HTR-8/SVneo (cell line): ENCODE measurements around the gene TRIM2.

Source experiments
- DNase-seq: peaks from one replicate; pipeline ENCODE4 v3.0.0; 2011; ENCODE audit warnings: low spot score, mixed read lengths; ENCODE audit not compliant: insufficient read length
- FAIRE-seq: peaks from 2 replicates; lab custom pipeline; 2011; peaks lifted over from hg19 to GRCh38; lab: Jason Lieb, UNC

TRIM2 gene

DNA sequence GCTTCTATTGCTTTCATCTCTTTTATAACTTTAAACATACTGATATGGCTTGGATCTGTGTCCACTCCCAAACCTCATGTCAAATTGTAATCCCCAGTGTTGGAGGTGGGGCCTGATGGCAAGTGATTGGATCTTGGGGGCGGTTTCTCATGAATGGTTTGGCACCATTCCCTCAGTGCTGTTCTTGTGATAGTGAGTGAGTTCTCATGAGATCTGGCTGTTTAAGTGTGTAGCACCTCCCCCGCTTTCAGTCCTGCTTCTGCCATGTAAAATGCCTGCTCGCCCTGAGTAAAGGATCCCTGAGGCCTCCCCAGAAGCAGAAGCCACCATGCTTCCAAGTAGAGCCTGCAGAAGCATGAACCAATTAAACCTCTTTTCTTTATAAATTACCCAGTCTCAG, 157.9 kb downstream of the TRIM2 start:
- DNase-seq: no peak
- FAIRE-seq: no peak

- DNase-seq: no peak
- FAIRE-seq: no peak
These were observed 159.8 kb downstream of the TRIM2 start for GRCh38 chr4:153364061-153364460.

DNA sequence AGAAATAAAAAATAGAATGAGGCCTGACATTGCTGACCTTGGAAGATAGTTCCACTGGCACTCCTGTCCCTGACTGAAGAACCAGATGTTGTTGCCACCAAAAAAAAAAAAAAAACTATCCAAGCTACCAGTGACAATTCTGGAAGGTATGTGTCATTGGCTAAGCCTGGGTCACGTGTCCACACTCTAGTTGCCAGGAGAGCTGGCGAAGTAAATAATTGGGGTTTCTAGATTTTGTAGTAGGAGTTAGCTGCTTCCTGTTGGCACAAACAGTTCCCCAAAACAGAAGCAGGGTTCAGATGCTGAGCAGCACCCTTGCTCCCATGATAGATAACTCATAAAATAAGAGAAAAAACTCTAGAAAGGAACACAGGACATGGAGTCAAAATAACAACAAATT, 160.8 kb downstream of the TRIM2 start:
- FAIRE-seq (no peak), DNase-seq (no peak)

DNA sequence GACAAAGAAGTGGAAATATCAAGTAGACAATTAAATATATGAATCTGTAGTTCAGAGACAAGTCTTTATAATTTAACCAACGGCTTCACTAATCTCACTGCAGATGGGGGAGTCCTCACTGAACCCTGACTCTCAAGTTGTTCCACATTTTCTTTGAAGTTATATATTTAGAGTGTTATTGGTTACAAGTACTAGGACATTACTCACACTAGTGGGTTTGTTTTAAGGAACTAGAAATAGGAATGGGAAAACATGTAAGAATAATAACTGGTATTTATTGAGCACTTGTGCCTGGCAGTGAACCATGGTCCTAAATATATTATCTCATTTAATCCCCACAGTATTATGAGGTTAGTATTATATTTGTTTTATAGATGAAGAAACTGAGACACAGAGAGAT, 162.2 kb downstream of the TRIM2 start:
- FAIRE-seq (no peak), DNase-seq (no peak)

DNA sequence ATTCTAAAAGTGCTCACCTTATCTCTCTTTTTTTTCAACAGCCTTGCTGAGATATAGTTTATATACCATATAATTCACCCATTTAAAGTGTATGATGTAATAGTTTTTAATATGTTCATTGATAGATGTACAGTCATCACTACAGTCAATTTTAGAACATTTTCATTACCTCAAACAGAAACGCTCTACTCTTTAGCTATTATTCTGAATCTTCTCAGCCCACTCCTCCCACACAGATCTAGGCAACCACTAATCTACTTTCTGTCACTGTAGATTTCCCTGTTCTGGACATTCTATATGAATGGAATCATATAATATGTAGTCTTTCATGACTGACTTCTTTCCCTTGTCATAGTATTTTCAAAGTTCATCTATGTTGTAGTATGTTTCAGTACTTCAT, 162.8 kb downstream of the TRIM2 start:
- FAIRE-seq: no peak

DNA sequence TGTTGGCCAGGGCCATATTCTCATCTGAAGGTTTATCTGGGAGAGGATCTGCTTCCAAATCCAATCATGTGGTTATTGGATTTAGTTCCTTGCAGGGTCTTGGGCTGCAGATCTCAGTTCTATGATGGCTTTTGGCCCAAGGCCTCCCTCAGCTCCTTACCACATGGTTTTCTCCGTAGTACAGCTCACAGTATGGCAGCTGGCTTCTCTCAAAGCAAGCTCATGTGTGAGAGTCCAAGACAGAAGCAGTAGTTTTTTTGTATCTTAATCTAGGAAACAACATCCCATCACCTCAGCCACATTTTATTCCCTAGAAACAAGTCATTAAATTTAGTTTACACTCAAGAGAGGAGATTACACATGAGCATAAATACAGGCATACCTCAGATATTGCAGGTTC, 164.8 kb downstream of the TRIM2 start:
- FAIRE-seq (no peak), DNase-seq (no peak)

More for the DNA sequence above, 162.8 kb downstream of the TRIM2 start:
- no peak for DNase-seq

DNA sequence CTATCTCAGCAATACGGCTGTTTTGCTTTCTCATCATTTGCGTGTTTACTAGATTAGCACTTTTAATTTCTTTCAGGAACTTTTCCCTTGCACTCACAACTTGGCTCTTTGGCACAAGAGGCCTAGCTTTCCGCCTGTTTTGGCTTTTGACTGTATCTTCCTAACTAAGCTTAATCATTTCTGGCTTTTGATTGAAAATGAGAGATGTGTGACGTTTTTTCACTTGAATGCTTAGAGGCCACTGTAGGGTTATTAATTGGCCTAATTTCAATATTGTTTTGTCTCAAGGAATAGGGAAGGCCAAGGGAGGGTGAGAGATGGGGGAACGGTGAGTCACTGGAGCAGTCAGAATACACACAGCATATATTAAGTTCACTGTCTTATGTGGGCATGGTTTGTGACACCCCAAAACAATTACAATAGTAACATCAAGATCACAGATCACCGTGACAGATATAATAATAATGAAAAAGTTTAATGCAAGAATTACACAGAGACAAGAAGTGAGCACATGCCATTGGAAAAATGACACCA, 167.5 kb downstream of the TRIM2 start:
- FAIRE-seq: no peak
- no peak for DNase-seq

DNA sequence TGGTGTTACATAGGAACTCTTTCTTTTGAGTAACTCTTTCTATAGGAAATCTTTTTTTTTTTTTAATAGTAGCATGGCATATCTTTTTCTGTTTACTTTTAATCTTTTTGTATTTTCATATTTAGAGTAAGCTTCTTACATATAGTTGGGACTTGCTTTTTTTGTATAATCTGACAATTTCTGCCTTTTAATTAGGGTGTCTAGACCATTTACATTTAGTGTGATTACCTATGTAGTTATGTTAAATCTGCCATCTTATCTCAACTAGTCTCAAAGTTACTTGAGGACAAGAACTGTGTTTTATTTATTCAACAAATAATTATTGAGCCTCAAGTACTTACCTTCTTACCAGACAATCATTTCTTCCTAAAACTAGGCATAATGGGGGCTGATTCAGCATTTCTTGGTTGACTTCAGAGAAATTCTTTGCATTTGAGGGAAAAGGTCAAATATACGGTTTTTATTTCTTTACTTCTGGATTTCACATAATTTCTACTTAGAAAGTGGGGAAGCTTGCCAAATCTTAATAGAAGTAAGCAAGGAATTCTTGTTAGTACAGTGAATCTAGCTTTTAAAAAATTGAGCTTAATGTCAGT, 168.8 kb downstream of the TRIM2 start:
- DNase-seq (no peak), FAIRE-seq (no peak)

DNA sequence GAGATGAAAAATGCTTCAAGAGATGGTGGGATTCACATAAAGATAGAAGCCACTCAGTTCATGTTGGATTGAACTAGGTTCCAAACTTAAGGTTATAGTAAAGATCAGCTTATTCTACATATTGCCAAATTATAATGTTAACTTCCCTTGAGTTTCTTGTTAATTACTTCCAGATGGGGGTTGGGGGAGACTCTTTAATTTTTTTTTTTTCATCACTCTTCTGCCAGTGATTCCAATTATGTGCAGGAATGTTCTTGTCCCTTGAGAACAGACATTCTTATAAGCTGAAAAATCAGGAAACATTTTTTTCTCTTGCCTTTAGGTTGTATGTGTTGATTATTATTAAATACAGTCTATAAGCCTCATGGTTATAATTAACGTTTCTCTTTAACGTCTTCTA, 170.2 kb downstream of the TRIM2 start:
- FAIRE-seq (no peak), DNase-seq (no peak)

GRCh38 chr4:153375303-153375702, 171.1 kb downstream of the TRIM2 start:
- DNase-seq: no peak
- no peak for FAIRE-seq

- DNase-seq (no peak), FAIRE-seq (no peak)
These were observed 178.9 kb downstream of the TRIM2 start for GRCh38 chr4:153383131-153383530.

DNA sequence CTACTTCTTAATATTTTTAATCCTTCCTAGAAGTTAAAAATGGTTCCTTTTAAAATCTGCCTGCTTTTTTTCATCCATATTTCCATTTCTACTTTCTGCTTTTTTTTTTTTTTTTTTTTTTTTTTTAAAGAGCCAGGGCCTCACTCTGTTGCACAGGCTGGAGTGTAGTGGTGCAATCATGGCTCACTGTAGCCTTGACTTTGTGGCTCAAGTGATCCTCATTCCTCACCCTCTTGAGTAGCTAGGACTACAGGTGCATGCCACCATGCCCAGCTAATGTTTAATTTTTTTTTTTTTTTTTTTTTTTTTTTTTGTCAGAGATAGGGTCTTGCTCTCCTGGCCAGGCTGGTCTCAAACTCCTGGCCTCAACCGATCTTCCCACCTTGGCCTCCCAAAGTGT, 179.9 kb downstream of the TRIM2 start:
- no peak for FAIRE-seq
- DNase-seq: no peak

DNA sequence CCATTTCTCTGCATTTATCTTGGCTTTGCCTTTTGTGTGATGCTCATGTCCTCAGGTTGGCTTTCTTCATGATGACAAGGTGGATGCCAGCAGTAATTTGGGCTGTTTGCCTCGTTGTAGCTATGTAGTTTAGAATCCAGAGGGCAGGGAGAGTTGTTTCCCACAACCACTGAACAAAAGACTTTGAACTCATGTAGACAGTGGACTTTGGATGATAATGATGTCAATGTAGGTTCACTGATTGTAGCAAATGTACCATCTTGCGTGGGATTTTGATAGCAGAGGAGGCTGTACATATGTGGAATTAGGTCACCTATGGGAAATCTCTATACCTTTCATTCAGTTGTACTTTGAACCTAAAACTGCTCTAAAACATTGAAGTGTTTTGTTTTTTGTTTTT, 181.5 kb downstream of the TRIM2 start:
- DNase-seq (no peak), FAIRE-seq (no peak)

DNA sequence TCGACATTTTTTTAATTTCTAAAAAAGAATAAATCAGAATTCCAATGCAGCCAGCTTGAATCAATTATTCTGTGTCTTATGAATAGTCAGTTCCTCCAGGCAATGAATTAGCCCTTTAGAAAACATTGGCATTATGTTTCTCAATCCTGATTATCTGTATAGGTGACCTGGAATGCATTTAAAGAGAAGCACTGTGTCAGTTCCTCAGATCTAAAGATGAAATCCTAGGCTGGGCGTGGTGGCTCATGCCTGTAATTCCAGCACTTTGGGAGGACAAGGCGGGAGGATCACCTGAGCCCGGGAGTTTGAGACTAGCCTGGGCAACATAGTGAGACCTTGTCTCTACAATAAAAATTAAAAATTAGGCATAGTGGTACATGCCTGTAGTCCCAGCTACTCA, 183.7 kb downstream of the TRIM2 start:
- FAIRE-seq: no peak
- DNase-seq: no peak
